NB4 (cell line): ENCODE results near the gene CRB1.

ENCODE experiments used
- MYC ChIP-seq: IDR thresholded peaks from 2 replicates; pipeline ENCODE4 v1.6.1; 2011; ENCODE audit warnings: low read depth, low read length
- POLR2A ChIP-seq: IDR thresholded peaks from 2 replicates; pipeline ENCODE4 v1.6.1; 2011; ENCODE audit warnings: mild to moderate bottlenecking; ENCODE audit not compliant: insufficient read length; ENCODE audit errors: extremely low read depth
- TF ChIP-seq, protein P1 (sequence below): IDR thresholded peaks from one replicate; pipeline ENCODE4 v1.5.1; 2012; ENCODE audit warnings: low read depth, low read length
- TF ChIP-seq, protein P2 (sequence below): IDR thresholded peaks from 2 replicates; pipeline ENCODE4 v1.6.1; 2011; ENCODE audit warnings: low read depth, low read length

DNA sequence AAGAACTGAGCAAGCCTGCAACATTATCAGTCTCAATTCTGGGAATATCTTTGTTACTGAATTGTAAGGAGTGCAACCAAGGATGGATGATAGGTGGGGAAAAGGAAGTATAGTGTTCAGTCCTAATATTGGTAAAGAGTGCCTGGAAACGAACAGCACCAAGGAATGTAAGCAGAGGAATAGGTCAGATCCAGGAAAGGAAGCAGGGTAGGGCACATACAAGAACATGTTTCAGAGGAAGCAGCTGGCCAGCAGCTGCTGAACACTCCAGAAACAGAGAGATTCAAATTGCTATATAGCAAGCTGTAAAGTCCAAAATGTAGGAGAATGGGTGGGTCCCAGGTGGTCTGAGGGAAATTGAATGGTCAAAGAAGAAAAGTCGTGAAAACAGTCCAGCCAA lies 37.9 kb downstream of the CRB1 start:
- no peak for TF ChIP-seq POLR2A
- TF ChIP-seq, protein P1, sequence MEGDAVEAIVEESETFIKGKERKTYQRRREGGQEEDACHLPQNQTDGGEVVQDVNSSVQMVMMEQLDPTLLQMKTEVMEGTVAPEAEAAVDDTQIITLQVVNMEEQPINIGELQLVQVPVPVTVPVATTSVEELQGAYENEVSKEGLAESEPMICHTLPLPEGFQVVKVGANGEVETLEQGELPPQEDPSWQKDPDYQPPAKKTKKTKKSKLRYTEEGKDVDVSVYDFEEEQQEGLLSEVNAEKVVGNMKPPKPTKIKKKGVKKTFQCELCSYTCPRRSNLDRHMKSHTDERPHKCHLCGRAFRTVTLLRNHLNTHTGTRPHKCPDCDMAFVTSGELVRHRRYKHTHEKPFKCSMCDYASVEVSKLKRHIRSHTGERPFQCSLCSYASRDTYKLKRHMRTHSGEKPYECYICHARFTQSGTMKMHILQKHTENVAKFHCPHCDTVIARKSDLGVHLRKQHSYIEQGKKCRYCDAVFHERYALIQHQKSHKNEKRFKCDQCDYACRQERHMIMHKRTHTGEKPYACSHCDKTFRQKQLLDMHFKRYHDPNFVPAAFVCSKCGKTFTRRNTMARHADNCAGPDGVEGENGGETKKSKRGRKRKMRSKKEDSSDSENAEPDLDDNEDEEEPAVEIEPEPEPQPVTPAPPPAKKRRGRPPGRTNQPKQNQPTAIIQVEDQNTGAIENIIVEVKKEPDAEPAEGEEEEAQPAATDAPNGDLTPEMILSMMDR, result no peak
- TF ChIP-seq, protein P2, sequence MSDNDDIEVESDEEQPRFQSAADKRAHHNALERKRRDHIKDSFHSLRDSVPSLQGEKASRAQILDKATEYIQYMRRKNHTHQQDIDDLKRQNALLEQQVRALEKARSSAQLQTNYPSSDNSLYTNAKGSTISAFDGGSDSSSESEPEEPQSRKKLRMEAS, result no peak
- no peak for TF ChIP-seq MYC
